Measurements from ENCODE around the gene OR5D16.
"Not testable (repeated sequence)": the region's sequence is repeated elsewhere in the genome, so short reads cannot be mapped to it uniquely, and the experiment has no call there.

- TF ChIP-seq POLR2A (IDR thresholded peaks at IDR 0.05; ENCODE audit: low read depth, low read length); CTCF (conservative IDR thresholded peaks at IDR 0.05; ENCODE audit: low read depth, low read length); CEBPB (IDR thresholded peaks at IDR 0.05; ENCODE audit: low read depth, low read length); RAD21 (IDR thresholded peaks at IDR 0.05; ENCODE audit: low read length); MXI1 (IDR thresholded peaks at IDR 0.05; ENCODE audit: borderline replicate concordance, low read depth, low read length); USF2 (IDR thresholded peaks at IDR 0.05; ENCODE audit: low read depth, low read length); MAZ (IDR thresholded peaks at IDR 0.05; ENCODE audit: borderline replicate concordance, low read depth, low read length); RCOR1 (IDR thresholded peaks at IDR 0.05; ENCODE audit: insufficient replicate concordance, low read length); BHLHE40 (IDR thresholded peaks at IDR 0.05; ENCODE audit: low read depth, low read length); SMC3 (IDR thresholded peaks at IDR 0.05; ENCODE audit: low read depth, low read length); MAFK (IDR thresholded peaks at IDR 0.05; ENCODE audit: low read depth, low read length); CHD1 (IDR thresholded peaks at IDR 0.05; ENCODE audit: low read depth, low read length): not testable (repeated sequence)
Observed at GRCh38 chr11:55867354-55867753, 28.8 kb downstream of the OR5D16 start.

Measured in IMR-90 (cell line).